Left lung (tissue), 10 donors: ENCODE results near the gene ZNF407. TPM values are rescaled to one million over a fixed set of nuclear protein-coding genes. Genes with fewer than 3 reads are reported as not detected.

Source experiments
- ATAC-seq: fragments of 200-7000 bp; cut with Tn5 transposase; one replicate; pipeline ENCODE4 v1.9.1; 2020; ENCODE audit warnings: moderate library complexity
- DNase-seq, 4 donors: peaks; one replicate each; pipeline ENCODE4 v3.0.0-alpha.2; 2013 to 2020
- H3K27ac ChIP-seq, 2 donors: fragments of 200-600 bp; sonication (generic) in 1 of 2; one replicate each; pipeline versions ENCODE4 v1.5.0 to v1.8.0; 2020 to 2021
- H3K27me3 ChIP-seq, 2 donors: fragments of 200-600 bp; sonication (generic) in 1 of 2; one replicate each; pipeline versions ENCODE4 v1.5.0 to v1.8.0; 2020 to 2021
- H3K36me3 ChIP-seq, 2 donors: fragments of 200-600 bp; sonication (generic) in 1 of 2; one replicate each; pipeline versions ENCODE4 v1.5.0 to v1.8.0; 2020 to 2021
- H3K4me1 ChIP-seq, 2 donors: fragments of 200-600 bp; one replicate each; pipeline ENCODE4 v1.8.0; 2021
- H3K4me3 ChIP-seq, 2 donors: fragments of 200-600 bp; sonication (generic) in 1 of 2; one replicate each; pipeline versions ENCODE4 v1.5.0 to v1.8.0; 2020 to 2021; ENCODE audit warnings: mild to moderate bottlenecking in 1 of 2
- H3K9me3 ChIP-seq, 2 donors: fragments of 200-600 bp; sonication (generic) in 1 of 2; one replicate each; pipeline versions ENCODE4 v1.5.0 to v1.8.0; 2020 to 2021
- CTCF ChIP-seq, 2 donors: fragments of 200-600 bp; sonication (generic) in 1 of 2; IDR thresholded peaks; one replicate each; pipeline versions ENCODE4 v1.5.0 to v1.8.0; 2021; ENCODE audit warnings: antibody characterized with exemption in 2 of 2
- intact Hi-C, 2 donors: fragments of 100-400 bp; cut with DNase I; formaldehyde crosslinking; loops; one replicate each; pipeline versions ENCODE4 v1.11.2 to v1.14.2; 2022
- polyA plus RNA-seq, 6 donors: library from polyadenylated mRNA; unstranded; fragments of 120-200 nt; gene quantifications; one replicate each; pipeline ENCODE4 v1.2.1, GENCODE V29; 2013; ENCODE audit not compliant: insufficient read length in 6 of 6
- total RNA-seq, 2 donors: library from RNA; stranded (reverse); fragmentation: NEBNext Ultra II Directional; extraction: Animal tissue kit (Norgen Biotek cat#: 25700); gene quantifications; one replicate each; pipeline ENCODE4 v1.2.1, GENCODE V29; 2021
- donor health status: DM: no; HTN: yes; CAD: no.
- donor health status: DM: no; HTN: no; CAD: no.

ZNF407 gene
- total and polyA plus RNA-seq, 8 donors, result 10.3 to 16.7 (median 11.3) TPM

- H3K27ac ChIP-seq, result no peak overlapping the region
- intact Hi-C loops, result no loop called here
- DNase-seq (no peak), ATAC-seq (peak; percentile 85)
- TF ChIP-seq CTCF (IDR thresholded peaks at IDR 0.05), result no peak
- no peaks in the 10 kb centered on the region for H3K4me1 ChIP-seq
- no peaks in the 10 kb centered on the region for H3K36me3 ChIP-seq
- no peaks in the 10 kb centered on the region for H3K27me3 ChIP-seq
- H3K9me3 ChIP-seq, result no peaks in the 10 kb centered on the region
- no peak overlapping the region for H3K4me3 ChIP-seq
These were observed 180.6 kb downstream of the ZNF407 start for GRCh38 chr18:74778191-74778847.

GRCh38 chr18:74784752-74785151, 187.1 kb downstream of the ZNF407 start:
- DNase-seq (no peak), ATAC-seq (no peak)
- intact Hi-C loops, result no loop called here
- H3K27ac ChIP-seq, result no peak overlapping the region
- H3K36me3 ChIP-seq, result no peaks in the 10 kb centered on the region
- TF ChIP-seq CTCF (IDR thresholded peaks at IDR 0.05), result no peak
- H3K4me3 ChIP-seq, result no peak overlapping the region
- H3K4me1 ChIP-seq, result no peaks in the 10 kb centered on the region
- H3K9me3 ChIP-seq, result no peaks in the 10 kb centered on the region
- H3K27me3 ChIP-seq, result no peaks in the 10 kb centered on the region

GRCh38 chr18:74785632-74786031, 188.0 kb downstream of the ZNF407 start:
- Histone ChIP-seq H3K27ac (no peak overlapping the region), H3K36me3 (no peaks in the 10 kb centered on the region), H3K9me3 (no peaks in the 10 kb centered on the region), H3K4me3 (no peak overlapping the region), H3K27me3 (no peaks in the 10 kb centered on the region), H3K4me1 (no peaks in the 10 kb centered on the region)
- ATAC-seq (no peak), DNase-seq (no peak)
- TF ChIP-seq CTCF (IDR thresholded peaks at IDR 0.05), result no peak
- intact Hi-C loops, result no loop called here

GRCh38 chr18:74788657-74789056, 191.0 kb downstream of the ZNF407 start:
- TF ChIP-seq CTCF (IDR thresholded peaks at IDR 0.05), result no peak
- intact Hi-C loops, result no loop called here
- no peak for ATAC-seq
- no peak overlapping the region for H3K4me3 ChIP-seq
- no peaks in the 10 kb centered on the region for H3K9me3 ChIP-seq
- no peak for DNase-seq
- no peaks in the 10 kb centered on the region for H3K4me1 ChIP-seq
- no peaks in the 10 kb centered on the region for H3K36me3 ChIP-seq
- H3K27me3 ChIP-seq, result no peaks in the 10 kb centered on the region
- H3K27ac ChIP-seq, result no peak overlapping the region

GRCh38 chr18:74789078-74789477, 191.4 kb downstream of the ZNF407 start:
- Histone ChIP-seq H3K36me3 (no peaks in the 10 kb centered on the region), H3K9me3 (no peaks in the 10 kb centered on the region), H3K4me3 (no peak overlapping the region), H3K27ac (no peak overlapping the region), H3K27me3 (no peaks in the 10 kb centered on the region), H3K4me1 (no peaks in the 10 kb centered on the region)
- ATAC-seq (peak; percentile 25), DNase-seq (no peak)
- intact Hi-C loops, result no loop called here
- no peak for TF ChIP-seq CTCF (IDR thresholded peaks at IDR 0.05)
